SU-DHL-6 (cell line): ENCODE results near the gene COX5A.

Experiments
- H2AFZ ChIP-seq: fragments of 200-600 bp; sonication (generic); 2 replicates; pipeline ENCODE4 v1.6.1; 2014; ENCODE audit warnings: low read depth, mild to moderate bottlenecking, moderate library complexity, mixed read lengths, antibody characterized with exemption, low read length; ENCODE audit not compliant: severe bottlenecking
- H3F3A ChIP-seq: fragments of 200-600 bp; shearing (Covaris generic); 2 replicates; pipeline ENCODE4 v1.6.0; 2016; ENCODE audit warnings: antibody characterized with exemption, mild to moderate bottlenecking; ENCODE audit not compliant: insufficient read depth
- H3K27ac ChIP-seq: fragments of 200-600 bp; sonication (generic); 2 replicates; pipeline ENCODE4 v1.5.1; 2016; ENCODE audit warnings: low read depth, mild to moderate bottlenecking, low read length, moderate library complexity, mixed read lengths
- H3K27me3 ChIP-seq: fragments of 200-600 bp; sonication (generic), shearing (Covaris generic); 2 replicates; pipeline ENCODE4 v1.6.0; 2014; ENCODE audit warnings: mild to moderate bottlenecking, low read length
- H3K36me3 ChIP-seq: fragments of 200-600 bp; sonication (generic); 2 replicates; pipeline ENCODE4 v1.6.1; 2014; ENCODE audit warnings: mild to moderate bottlenecking, low read length, mixed read lengths
- H3K4me2 ChIP-seq: fragments of 300-600, 200-600 bp; shearing (Covaris generic), sonication (generic); 2 replicates; pipeline ENCODE4 v1.6.0; 2014; ENCODE audit warnings: low read length, low read depth, mild to moderate bottlenecking; ENCODE audit not compliant: poor library complexity, severe bottlenecking
- H3K4me3 ChIP-seq: fragments of 200-600 bp; sonication (generic); 2 replicates; pipeline ENCODE4 v1.5.1; 2014; ENCODE audit warnings: antibody characterized with exemption, low read length, mild to moderate bottlenecking, mixed read lengths; ENCODE audit not compliant: insufficient read depth, poor library complexity, severe bottlenecking
- H3K79me2 ChIP-seq: fragments of 200-600 bp; sonication (generic); 2 replicates; pipeline ENCODE4 v1.6.1; 2014; ENCODE audit warnings: mild to moderate bottlenecking, low read length, moderate library complexity; ENCODE audit not compliant: insufficient read depth
- H3K9ac ChIP-seq: fragments of 200-600 bp; sonication (generic); 2 replicates; pipeline ENCODE4 v1.7.0; 2014; ENCODE audit warnings: mild to moderate bottlenecking, low read length
- H3K9me2 ChIP-seq: fragments of 200-600 bp; sonication (generic); replicated peaks from 2 replicates; pipeline ENCODE4 v1.6.1; 2014; ENCODE audit warnings: low read length; ENCODE audit not compliant: insufficient read depth
- H3K9me3 ChIP-seq: fragments of 200-600 bp; sonication (generic); 2 replicates; pipeline ENCODE4 v1.6.1; 2014; ENCODE audit warnings: low read length, mixed read lengths; ENCODE audit not compliant: insufficient read depth
- H4K20me1 ChIP-seq: fragments of 200-600 bp; sonication (generic); 2 replicates; pipeline ENCODE4 v1.6.1; 2014; ENCODE audit warnings: low read depth, mild to moderate bottlenecking, antibody characterized with exemption, low read length, moderate library complexity, mixed read lengths
- CTCF ChIP-seq: fragments of 200-600 bp; sonication (generic); IDR thresholded peaks from one replicate; pipeline ENCODE4 v1.5.1; 2017; ENCODE audit warnings: antibody characterized with exemption, mild to moderate bottlenecking, low read length, moderate library complexity; ENCODE audit not compliant: insufficient read depth, poor library complexity, severe bottlenecking
- EZH2phosphoT487 ChIP-seq: fragments of 200-600 bp; sonication (generic), shearing (Covaris generic); conservative IDR thresholded peaks from 2 replicates; pipeline ENCODE4 v1.6.1; 2018; ENCODE audit warnings: mild to moderate bottlenecking, antibody characterized with exemption, low read length, moderate library complexity, mixed read lengths

COX5A gene

GRCh38 chr15:74933573-74933972, 4.3 kb downstream of the COX5A start:
- Histone ChIP-seq H3K9me3 (no peaks in the 10 kb centered on the region), H3F3A (peaks cover 14% of the 10 kb centered on the region), H3K27ac (no peak overlapping the region), H3K4me3 (no peak overlapping the region), H3K9me2 (no peaks in the 10 kb centered on the region), H4K20me1 (peaks cover 17% of the 10 kb centered on the region; the same call in 1 of the 2 replicates), H2AFZ (no peak overlapping the region), H3K9ac (no peak overlapping the region), H3K79me2 (peaks cover 89% of the 10 kb centered on the region), H3K27me3 (no peaks in the 10 kb centered on the region), H3K36me3 (peaks cover 22% of the 10 kb centered on the region), H3K4me2 (peak overlapping the region; percentile 9)
- TF ChIP-seq EZH2phosphoT487 = no peak
- no peak for TF ChIP-seq CTCF

DNA sequence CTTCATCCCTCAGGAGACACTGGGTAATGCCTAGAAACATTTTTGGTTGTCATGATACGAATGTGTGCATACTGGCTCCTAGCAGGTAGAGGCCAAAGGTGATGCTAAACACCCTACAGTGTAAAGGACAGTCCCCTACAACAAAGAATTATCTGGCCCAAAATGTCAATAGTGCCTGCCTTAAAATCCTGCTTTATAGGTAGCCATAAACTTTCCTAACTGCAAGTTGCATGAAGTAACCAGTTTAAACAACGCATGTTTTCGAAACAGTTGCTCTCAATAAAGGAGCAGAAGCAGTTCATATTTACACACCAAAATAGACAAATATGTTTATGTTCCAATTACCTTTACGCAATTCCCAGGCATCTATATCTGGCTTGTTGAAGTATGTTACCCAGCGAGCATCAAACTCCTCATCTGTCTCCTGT, 9.1 kb downstream of the COX5A start:
- Histone ChIP-seq H3K9me3 (no peaks in the 10 kb centered on the region), H4K20me1 (peaks cover 17% of the 10 kb centered on the region; the same call in 1 of the 2 replicates), H3K36me3 (peaks cover 39% of the 10 kb centered on the region), H3K9me2 (no peaks in the 10 kb centered on the region), H3K27me3 (no peaks in the 10 kb centered on the region), H3K79me2 (peaks cover 70% of the 10 kb centered on the region), H2AFZ (no peak overlapping the region), H3K9ac (no peak overlapping the region), H3K4me2 (no peak overlapping the region), H3K27ac (no peak overlapping the region), H3K4me3 (no peak overlapping the region), H3F3A (peaks cover 14% of the 10 kb centered on the region; the same call in 1 of the 2 replicates)
- TF ChIP-seq CTCF = no peak

- TF ChIP-seq EZH2phosphoT487 (no peak), CTCF (no peak)
- Histone ChIP-seq H3K27ac (no peak overlapping the region), H3K9me3 (no peaks in the 10 kb centered on the region), H3K4me3 (no peak overlapping the region), H3K9me2 (no peaks in the 10 kb centered on the region), H3K79me2 (peaks cover 32% of the 10 kb centered on the region), H3K9ac (no peak overlapping the region), H2AFZ (no peak overlapping the region), H3K27me3 (no peaks in the 10 kb centered on the region), H3K4me2 (no peak overlapping the region), H3K36me3 (peaks cover 33% of the 10 kb centered on the region), H3F3A (peaks cover 7% of the 10 kb centered on the region; the same call in 1 of the 2 replicates), H4K20me1 (peaks cover 10% of the 10 kb centered on the region; the same call in 1 of the 2 replicates)
Measured at GRCh38 chr15:74924525-74924924, 13.3 kb downstream of the COX5A start.

DNA sequence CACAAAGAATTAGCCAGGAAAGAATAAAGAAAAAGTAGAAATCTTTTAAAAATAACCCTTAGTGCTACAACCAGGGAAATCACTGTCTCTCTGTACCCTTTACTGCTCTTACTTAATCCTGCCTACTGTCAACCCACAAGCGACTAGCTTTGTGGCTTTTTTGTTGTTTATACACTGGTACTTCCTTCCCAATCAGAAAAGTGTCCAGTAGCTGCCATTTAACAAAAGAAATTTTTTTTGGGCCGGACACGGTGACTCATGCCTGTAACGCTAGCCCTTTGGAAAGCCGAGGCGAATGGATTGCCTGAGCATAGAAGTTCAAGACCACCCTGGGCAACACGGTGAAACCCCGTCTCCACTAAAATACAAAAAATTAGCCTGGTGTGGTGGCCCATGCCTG, 17.4 kb downstream of the COX5A start:
- no peak overlapping the region for H3K4me2 ChIP-seq
- H3K9me3 ChIP-seq = no peaks in the 10 kb centered on the region
- H3K9me2 ChIP-seq = no peaks in the 10 kb centered on the region
- H2AFZ ChIP-seq = no peak overlapping the region
- H4K20me1 ChIP-seq = no peaks in the 10 kb centered on the region
- H3K79me2 ChIP-seq = 0 out of 2 replicates have a peak, but pooled peaks cover 4% of the 10 kb centered on the region
- H3K9ac ChIP-seq = no peak overlapping the region
- no peak overlapping the region for H3K27ac ChIP-seq
- TF ChIP-seq CTCF (no peak), EZH2phosphoT487 (no peak)
- H3F3A ChIP-seq = 0 out of 2 replicates have a peak, but pooled peaks cover 3% of the 10 kb centered on the region
- no peaks in the 10 kb centered on the region for H3K27me3 ChIP-seq
- peaks cover 25% of the 10 kb centered on the region; the same call in 1 of the 2 replicates for H3K36me3 ChIP-seq
- H3K4me3 ChIP-seq = no peak overlapping the region
